OCI-LY1 (cell line): ENCODE results near the gene SREBF1.

Experiments
- CTCF ChIP-seq: fragments of 200-600 bp; sonication (generic), shearing (Covaris generic); IDR thresholded peaks from 2 replicates; pipeline ENCODE4 v1.5.1; 2017; ENCODE audit warnings: mild to moderate bottlenecking, antibody characterized with exemption, low read length, moderate library complexity, mixed read lengths
- EZH2 ChIP-seq: fragments of 200-600 bp; sonication (generic), shearing (Covaris generic); IDR thresholded peaks from 2 replicates; pipeline ENCODE4 v1.8.0; 2017; ENCODE audit warnings: borderline replicate concordance, mixed run types, mild to moderate bottlenecking, antibody characterized with exemption, low read length, moderate library complexity, mixed read lengths

- TF ChIP-seq CTCF (no peak), EZH2 (no peak)
These were observed 6.3 kb upstream of the SREBF1 start for GRCh38 chr17:17843096-17843495.
